Measurements from ENCODE around the gene SLC8A2.
"Not testable (repeated sequence)": the region's sequence is repeated elsewhere in the genome, so short reads cannot be mapped to it uniquely, and the experiment has no call there.

The SLC8A2 gene

GRCh38 chr19:47486900-47487299, 15.2 kb upstream of the SLC8A2 start:
- no peak for DNase-seq

GRCh38 chr19:47486220-47486619, 14.5 kb upstream of the SLC8A2 start:
- DNase-seq, result not testable (repeated sequence)

GRCh38 chr19:47485210-47485609, 13.5 kb upstream of the SLC8A2 start:
- DNase-seq, result no peak

GRCh38 chr19:47483800-47484690, 12.4 kb upstream of the SLC8A2 start, which contains the start of gene KPTN:
TSS of gene KPTN (minus strand) at chr19:47484219. CDS start at chr19:47484160, 59 bp downstream.
- DNase-seq, result no peak

GRCh38 chr19:47483200-47483599, 11.5 kb upstream of the SLC8A2 start:
- no peak for DNase-seq

GRCh38 chr19:47481460-47482052, 9.9 kb upstream of the SLC8A2 start:
- DNase-seq, result no peak

GRCh38 chr19:47480658-47481057, 9.0 kb upstream of the SLC8A2 start:
- no peak for DNase-seq

GRCh38 chr19:47479701-47480503, 8.2 kb upstream of the SLC8A2 start:
- DNase-seq, result no peak

GRCh38 chr19:47476438-47476972, 4.8 kb upstream of the SLC8A2 start:
- DNase-seq, result no peak

- no peak for DNase-seq
Observed at GRCh38 chr19:47475465-47475864, 3.8 kb upstream of the SLC8A2 start.

- DNase-seq, result no peak
Observed at GRCh38 chr19:47473336-47473735, 1.6 kb upstream of the SLC8A2 start.

GRCh38 chr19:47471381-47471732, 336 bp downstream of the SLC8A2 start:
- no peak for DNase-seq

GRCh38 chr19:47470447-47471195, 1.1 kb downstream of the SLC8A2 start:
- no peak for DNase-seq

- no peak for DNase-seq
Observed at GRCh38 chr19:47469719-47470118, 2.0 kb downstream of the SLC8A2 start.

- no peak for DNase-seq
Observed at GRCh38 chr19:47469363-47469700, 2.4 kb downstream of the SLC8A2 start.

GRCh38 chr19:47467914-47468313, 3.8 kb downstream of the SLC8A2 start:
- no peak for DNase-seq

GRCh38 chr19:47465957-47466356, 5.7 kb downstream of the SLC8A2 start:
- DNase-seq, result no peak

GRCh38 chr19:47464675-47465419, 6.8 kb downstream of the SLC8A2 start:
- DNase-seq, result no peak

- DNase-seq, result no peak
Observed at GRCh38 chr19:47461876-47462275, 9.8 kb downstream of the SLC8A2 start.

- no peak for DNase-seq
Observed at GRCh38 chr19:47459477-47459876, 12.2 kb downstream of the SLC8A2 start.

- no peak for DNase-seq
Observed at GRCh38 chr19:47458672-47459071, 13.0 kb downstream of the SLC8A2 start.
